ENCODE measurements around the gene PDZD8.

PDZD8 gene

GRCh38 chr10:117365612-117366011 is 9.6 kb downstream of the PDZD8 start:
- no peaks in the 10 kb centered on the region for H3K4me1 ChIP-seq (ENCODE audit: control insufficient read depth in 2 of 2, insufficient read depth in 1 of 2, low read depth in 1 of 2, low read length in 2 of 2)
- WGBS, 2 donors (ENCODE audit: extremely low coverage in 2 of 2, insufficient read length in 2 of 2, insufficient replicate concordance in 1 of 2) = no CpG with 5 or more reads among the region's 2 CpGs
- no peak overlapping the region for H3K4me2 ChIP-seq (ENCODE audit: insufficient read depth, low read length, poor library complexity, severe bottlenecking)
- H3K27ac ChIP-seq (replicated peaks; ENCODE audit: low read length) = no peak overlapping the region
- H3K9me3 ChIP-seq (replicated peaks in 1 of 2; ENCODE audit: control insufficient read depth in 2 of 2, insufficient read depth in 1 of 2, low read depth in 1 of 2, low read length in 2 of 2) = no peaks in the 10 kb centered on the region
- DNase-seq (ENCODE audit: low spot score) = no peak
- peaks cover 0 to 8% of the 10 kb centered on the region in 2 donors for H3K36me3 ChIP-seq (replicated peaks in 1 of 2; ENCODE audit: control insufficient read depth in 2 of 2, insufficient read depth in 2 of 2, low read length in 2 of 2)
- no peak overlapping the region for H3K4me3 ChIP-seq (ENCODE audit: low read length in 2 of 2)
- no peak overlapping the region for H3K23ac ChIP-seq (ENCODE audit: low read depth, low read length, poor library complexity)
- no peak overlapping the region for H3K9ac ChIP-seq (ENCODE audit: low read depth, low read length, poor library complexity)
- H4K91ac ChIP-seq (ENCODE audit: low read depth, low read length, poor library complexity) = no peak overlapping the region
- H3K79me1 ChIP-seq (ENCODE audit: low read depth, low read length) = no peaks in the 10 kb centered on the region
- H2AFZ ChIP-seq (ENCODE audit: low read length) = no peak overlapping the region
- no peak overlapping the region for H2BK5ac ChIP-seq (ENCODE audit: low read length)
- H4K8ac ChIP-seq (ENCODE audit: low read depth, low read length) = no peak overlapping the region
- no peak overlapping the region for H2BK15ac ChIP-seq (ENCODE audit: low read length)
- no peak overlapping the region for H3K4ac ChIP-seq (ENCODE audit: low read length)
- no peak overlapping the region for H2AK5ac ChIP-seq (ENCODE audit: low read depth, low read length)
- H2BK120ac ChIP-seq (ENCODE audit: low read depth, low read length) = no peak overlapping the region
- H3K27me3 ChIP-seq (ENCODE audit: control insufficient read depth in 3 of 3, insufficient read depth in 3 of 3, low read depth in 1 of 3, low read length in 3 of 3) = no peaks in the 10 kb centered on the region
- no peak overlapping the region for H3K14ac ChIP-seq (ENCODE audit: low read length)
- no peak overlapping the region for H3K18ac ChIP-seq (ENCODE audit: low read length)
- H2BK12ac ChIP-seq (ENCODE audit: low read length) = no peak overlapping the region

GRCh38 chr10:117364110-117364960 is 10.9 kb downstream of the PDZD8 start:
- H2AFZ ChIP-seq (ENCODE audit: low read length) = no peak overlapping the region
- H3K4me3 ChIP-seq (ENCODE audit: low read length in 2 of 2) = no peak overlapping the region
- H3K9me3 ChIP-seq (replicated peaks in 1 of 2; ENCODE audit: control insufficient read depth in 2 of 2, insufficient read depth in 1 of 2, low read depth in 1 of 2, low read length in 2 of 2) = no peaks in the 10 kb centered on the region
- no peak overlapping the region for H2BK120ac ChIP-seq (ENCODE audit: low read depth, low read length)
- H3K14ac ChIP-seq (ENCODE audit: low read length) = no peak overlapping the region
- H3K4me2 ChIP-seq (ENCODE audit: insufficient read depth, low read length, poor library complexity, severe bottlenecking) = no peak overlapping the region
- H3K18ac ChIP-seq (ENCODE audit: low read length) = no peak overlapping the region
- H3K23ac ChIP-seq (ENCODE audit: low read depth, low read length, poor library complexity) = no peak overlapping the region
- no peak overlapping the region for H2BK5ac ChIP-seq (ENCODE audit: low read length)
- H3K79me1 ChIP-seq (ENCODE audit: low read depth, low read length) = no peaks in the 10 kb centered on the region
- H3K27me3 ChIP-seq (ENCODE audit: control insufficient read depth in 3 of 3, insufficient read depth in 3 of 3, low read depth in 1 of 3, low read length in 3 of 3) = no peaks in the 10 kb centered on the region
- no peaks in the 10 kb centered on the region for H3K36me3 ChIP-seq (replicated peaks in 1 of 2; ENCODE audit: control insufficient read depth in 2 of 2, insufficient read depth in 2 of 2, low read length in 2 of 2)
- no peak overlapping the region for H3K9ac ChIP-seq (ENCODE audit: low read depth, low read length, poor library complexity)
- H3K27ac ChIP-seq (replicated peaks; ENCODE audit: low read length) = no peak overlapping the region
- no peak overlapping the region for H2BK12ac ChIP-seq (ENCODE audit: low read length)
- WGBS, 2 donors (ENCODE audit: extremely low coverage in 2 of 2, insufficient read length in 2 of 2, insufficient replicate concordance in 1 of 2) = no CpG with 5 or more reads among the region's 6 CpGs
- no peak overlapping the region for H2BK15ac ChIP-seq (ENCODE audit: low read length)
- H3K4ac ChIP-seq (ENCODE audit: low read length) = no peak overlapping the region
- no peak overlapping the region for H2AK5ac ChIP-seq (ENCODE audit: low read depth, low read length)
- H3K4me1 ChIP-seq (ENCODE audit: control insufficient read depth in 2 of 2, insufficient read depth in 1 of 2, low read depth in 1 of 2, low read length in 2 of 2) = no peaks in the 10 kb centered on the region
- DNase-seq (ENCODE audit: low spot score) = no peak
- H4K91ac ChIP-seq (ENCODE audit: low read depth, low read length, poor library complexity) = no peak overlapping the region
- H4K8ac ChIP-seq (ENCODE audit: low read depth, low read length) = no peak overlapping the region

- Histone ChIP-seq H3K27me3 (ENCODE audit: control insufficient read depth in 3 of 3, insufficient read depth in 3 of 3, low read depth in 1 of 3, low read length in 3 of 3) (no peaks in the 10 kb centered on the region), H3K4ac (ENCODE audit: low read length) (no peak overlapping the region), H3K18ac (ENCODE audit: low read length) (no peak overlapping the region), H2BK120ac (ENCODE audit: low read depth, low read length) (no peak overlapping the region), H2BK5ac (ENCODE audit: low read length) (no peak overlapping the region), H3K36me3 (replicated peaks in 1 of 2; ENCODE audit: control insufficient read depth in 2 of 2, insufficient read depth in 2 of 2, low read length in 2 of 2) (peaks cover 0 to 3% of the 10 kb centered on the region in 2 donors), H2BK12ac (ENCODE audit: low read length) (no peak overlapping the region), H4K91ac (ENCODE audit: low read depth, low read length, poor library complexity) (no peak overlapping the region), H3K23ac (ENCODE audit: low read depth, low read length, poor library complexity) (no peak overlapping the region), H3K4me3 (ENCODE audit: low read length in 2 of 2) (no peak overlapping the region), H3K9me3 (replicated peaks in 1 of 2; ENCODE audit: control insufficient read depth in 2 of 2, insufficient read depth in 1 of 2, low read depth in 1 of 2, low read length in 2 of 2) (no peaks in the 10 kb centered on the region), H3K27ac (replicated peaks; ENCODE audit: low read length) (no peak overlapping the region), H3K79me1 (ENCODE audit: low read depth, low read length) (no peaks in the 10 kb centered on the region), H3K14ac (ENCODE audit: low read length) (no peak overlapping the region), H3K9ac (ENCODE audit: low read depth, low read length, poor library complexity) (no peak overlapping the region), H3K4me1 (ENCODE audit: control insufficient read depth in 2 of 2, insufficient read depth in 1 of 2, low read depth in 1 of 2, low read length in 2 of 2) (no peaks in the 10 kb centered on the region), H2BK15ac (ENCODE audit: low read length) (no peak overlapping the region), H3K4me2 (ENCODE audit: insufficient read depth, low read length, poor library complexity, severe bottlenecking) (no peak overlapping the region), H2AK5ac (ENCODE audit: low read depth, low read length) (no peak overlapping the region), H4K8ac (ENCODE audit: low read depth, low read length) (no peak overlapping the region), H2AFZ (ENCODE audit: low read length) (no peak overlapping the region)
- no peak for DNase-seq (ENCODE audit: low spot score)
- WGBS, 2 donors (ENCODE audit: extremely low coverage in 2 of 2, insufficient read length in 2 of 2, insufficient replicate concordance in 1 of 2) = no CpG with 5 or more reads among the region's 2 CpGs
Measured at GRCh38 chr10:117363028-117363427, 12.2 kb downstream of the PDZD8 start.

GRCh38 chr10:117362313-117362712 is 12.9 kb downstream of the PDZD8 start:
- H3K9ac ChIP-seq (ENCODE audit: low read depth, low read length, poor library complexity) = no peak overlapping the region
- H3K4ac ChIP-seq (ENCODE audit: low read length) = no peak overlapping the region
- no peak for DNase-seq (ENCODE audit: low spot score)
- no peak overlapping the region for H3K23ac ChIP-seq (ENCODE audit: low read depth, low read length, poor library complexity)
- peaks cover 0 to 3% of the 10 kb centered on the region in 2 donors for H3K36me3 ChIP-seq (replicated peaks in 1 of 2; ENCODE audit: control insufficient read depth in 2 of 2, insufficient read depth in 2 of 2, low read length in 2 of 2)
- H2BK5ac ChIP-seq (ENCODE audit: low read length) = no peak overlapping the region
- H2AK5ac ChIP-seq (ENCODE audit: low read depth, low read length) = no peak overlapping the region
- no peaks in the 10 kb centered on the region for H3K27me3 ChIP-seq (ENCODE audit: control insufficient read depth in 3 of 3, insufficient read depth in 3 of 3, low read depth in 1 of 3, low read length in 3 of 3)
- no peak overlapping the region for H4K8ac ChIP-seq (ENCODE audit: low read depth, low read length)
- H3K27ac ChIP-seq (replicated peaks; ENCODE audit: low read length) = no peak overlapping the region
- no peak overlapping the region for H4K91ac ChIP-seq (ENCODE audit: low read depth, low read length, poor library complexity)
- H3K18ac ChIP-seq (ENCODE audit: low read length) = no peak overlapping the region
- H2BK120ac ChIP-seq (ENCODE audit: low read depth, low read length) = no peak overlapping the region
- H3K4me2 ChIP-seq (ENCODE audit: insufficient read depth, low read length, poor library complexity, severe bottlenecking) = no peak overlapping the region
- no peak overlapping the region for H3K14ac ChIP-seq (ENCODE audit: low read length)
- H3K4me1 ChIP-seq (ENCODE audit: control insufficient read depth in 2 of 2, insufficient read depth in 1 of 2, low read depth in 1 of 2, low read length in 2 of 2) = no peaks in the 10 kb centered on the region
- no peak overlapping the region for H2BK15ac ChIP-seq (ENCODE audit: low read length)
- no peaks in the 10 kb centered on the region for H3K9me3 ChIP-seq (replicated peaks in 1 of 2; ENCODE audit: control insufficient read depth in 2 of 2, insufficient read depth in 1 of 2, low read depth in 1 of 2, low read length in 2 of 2)
- H3K4me3 ChIP-seq (ENCODE audit: low read length in 2 of 2) = no peak overlapping the region
- H2BK12ac ChIP-seq (ENCODE audit: low read length) = no peak overlapping the region
- no peaks in the 10 kb centered on the region for H3K79me1 ChIP-seq (ENCODE audit: low read depth, low read length)
- H2AFZ ChIP-seq (ENCODE audit: low read length) = no peak overlapping the region
